Measurements from ENCODE around the gene ASB2.

Gene ASB2

DNA sequence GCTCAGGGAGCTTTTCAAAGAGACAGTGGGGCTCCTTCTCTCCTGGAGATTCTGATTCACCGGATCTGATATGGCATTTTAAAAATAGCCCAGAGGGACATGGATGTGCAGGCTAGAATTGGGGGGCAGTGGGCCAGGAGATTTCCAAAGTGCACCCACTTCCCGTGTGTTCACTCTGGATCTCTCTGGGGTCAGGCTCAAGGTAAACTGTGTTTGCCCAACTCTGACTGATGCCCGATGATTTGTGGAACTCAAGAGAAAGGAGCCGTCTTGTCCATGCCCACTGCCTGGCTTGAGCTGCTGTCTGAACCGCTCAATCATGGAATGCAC is 31.3 kb downstream of the ASB2 start:
- no peak for DNase-seq

DNA sequence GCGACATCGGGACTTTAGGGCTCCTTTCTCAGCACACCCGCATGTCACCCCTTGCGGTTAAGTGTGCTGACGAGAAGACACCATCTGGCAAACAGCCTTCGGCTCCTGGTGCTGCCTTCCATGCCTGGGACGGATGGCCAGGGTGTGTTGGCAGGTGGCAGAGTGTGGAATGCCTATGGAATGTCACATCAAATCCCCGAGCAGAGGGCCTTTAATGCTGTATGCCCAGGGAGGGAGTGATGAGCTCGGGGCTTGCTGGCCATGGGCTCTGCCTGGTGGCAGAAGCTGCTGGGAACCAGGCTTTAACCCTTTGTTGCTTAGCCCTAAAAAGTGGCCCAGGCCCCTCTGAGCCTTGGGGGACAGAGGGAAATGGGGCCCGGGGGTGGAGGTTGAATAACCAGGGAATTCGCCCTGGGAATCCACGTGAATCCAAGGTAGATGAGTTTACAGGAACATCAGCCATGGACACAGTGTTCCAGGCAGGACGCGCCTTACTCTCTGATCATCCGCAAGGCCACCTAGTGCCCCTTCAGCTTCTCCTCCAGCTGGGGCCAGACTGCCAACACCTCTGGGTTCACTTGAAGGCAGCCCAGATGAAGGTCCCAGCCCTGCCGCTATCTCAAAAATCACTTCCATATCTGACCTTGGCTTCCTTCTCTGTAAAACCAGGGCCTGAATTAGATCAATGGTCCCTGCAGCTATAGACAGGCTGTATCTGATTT is 31.9 kb downstream of the ASB2 start:
- no peak for DNase-seq

DNA sequence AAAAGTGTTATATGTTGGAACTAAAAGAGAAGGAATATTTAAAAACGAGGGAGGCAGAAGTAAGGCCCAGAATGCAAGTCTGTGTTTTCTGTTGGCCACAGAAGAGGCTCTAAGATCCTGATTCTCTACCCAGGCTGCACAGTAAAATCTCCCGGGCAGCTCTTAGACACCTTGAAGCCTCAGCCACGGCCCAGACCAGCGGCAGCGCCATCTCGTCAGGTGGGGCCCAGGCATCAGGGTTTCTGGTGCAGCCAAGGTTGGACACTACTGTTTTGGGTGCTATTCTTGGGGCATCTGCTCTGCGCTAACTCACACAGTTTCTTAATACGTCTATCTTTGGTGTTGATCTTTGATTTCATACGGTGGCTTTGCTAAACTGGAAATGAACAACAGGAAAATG is 32.4 kb downstream of the ASB2 start:
- DNase-seq: no peak

DNA sequence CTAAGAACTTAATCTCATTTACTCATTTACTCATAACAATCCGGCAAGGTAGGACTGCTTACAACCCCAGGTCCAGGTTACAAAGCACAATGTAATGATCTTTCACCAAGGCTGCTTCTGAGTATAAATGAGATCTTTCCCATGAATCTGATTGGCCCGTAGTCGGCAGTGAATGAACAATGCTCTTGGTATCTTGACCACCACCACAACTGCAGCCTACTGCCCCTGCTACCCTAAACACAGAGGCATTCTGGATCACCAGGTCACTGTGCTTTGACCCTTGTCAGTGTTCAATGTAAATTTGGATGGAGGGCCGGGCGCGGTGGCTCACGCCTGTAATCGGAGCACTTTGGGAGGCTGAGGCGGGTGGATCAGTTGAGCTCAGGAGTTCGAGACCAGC is 33.3 kb downstream of the ASB2 start:
- no peak for DNase-seq

DNA sequence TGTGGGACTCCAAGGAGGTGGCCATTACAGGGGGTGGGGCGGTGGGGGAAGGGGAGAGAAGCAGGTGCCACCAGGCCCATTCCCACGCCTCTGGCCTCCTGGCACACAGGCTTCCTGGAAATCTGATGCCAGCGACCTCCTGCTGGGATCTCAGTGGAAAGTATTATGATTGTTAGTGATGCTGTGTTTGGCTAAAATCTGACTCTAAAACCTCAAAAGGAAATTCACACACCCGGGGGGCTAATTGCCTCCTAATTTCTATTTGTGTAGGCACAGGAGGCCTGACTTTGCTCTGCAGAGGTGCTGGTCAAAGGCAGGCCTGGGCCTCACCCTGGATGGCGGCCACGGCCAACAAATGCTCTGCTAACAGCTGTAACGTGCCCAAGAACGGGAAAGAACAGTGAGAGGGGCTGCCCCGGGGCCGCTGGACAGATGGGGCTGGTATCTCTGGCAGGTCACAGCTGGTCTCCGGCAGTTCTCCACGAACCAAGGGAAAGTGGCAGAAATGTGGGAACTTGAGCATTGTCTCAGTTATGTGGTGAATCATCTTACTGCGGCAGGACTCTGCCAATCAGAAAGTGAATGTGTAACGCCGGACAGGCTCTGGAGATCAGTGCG is 35.0 kb downstream of the ASB2 start:
- DNase-seq: no peak

DNA sequence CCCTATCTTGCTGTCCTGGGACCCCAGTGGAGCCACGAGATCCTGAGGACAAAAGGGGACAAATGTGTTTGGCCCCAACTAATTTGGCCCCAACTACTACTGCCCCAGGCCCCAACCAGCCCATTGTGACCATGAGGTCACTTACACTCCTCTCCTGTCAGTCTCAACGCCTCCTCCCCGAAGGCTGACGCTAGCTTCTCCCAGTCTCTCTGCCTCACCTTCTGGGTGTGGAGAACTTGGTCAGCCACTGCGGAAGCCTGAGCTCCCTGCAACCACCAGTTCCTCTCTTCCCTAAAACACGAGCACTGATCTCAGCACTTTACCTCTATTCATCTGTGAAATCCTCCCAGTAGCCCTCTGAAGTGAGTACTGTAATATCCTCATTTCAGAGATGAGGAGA is 35.9 kb downstream of the ASB2 start:
- DNase-seq: no peak

DNA sequence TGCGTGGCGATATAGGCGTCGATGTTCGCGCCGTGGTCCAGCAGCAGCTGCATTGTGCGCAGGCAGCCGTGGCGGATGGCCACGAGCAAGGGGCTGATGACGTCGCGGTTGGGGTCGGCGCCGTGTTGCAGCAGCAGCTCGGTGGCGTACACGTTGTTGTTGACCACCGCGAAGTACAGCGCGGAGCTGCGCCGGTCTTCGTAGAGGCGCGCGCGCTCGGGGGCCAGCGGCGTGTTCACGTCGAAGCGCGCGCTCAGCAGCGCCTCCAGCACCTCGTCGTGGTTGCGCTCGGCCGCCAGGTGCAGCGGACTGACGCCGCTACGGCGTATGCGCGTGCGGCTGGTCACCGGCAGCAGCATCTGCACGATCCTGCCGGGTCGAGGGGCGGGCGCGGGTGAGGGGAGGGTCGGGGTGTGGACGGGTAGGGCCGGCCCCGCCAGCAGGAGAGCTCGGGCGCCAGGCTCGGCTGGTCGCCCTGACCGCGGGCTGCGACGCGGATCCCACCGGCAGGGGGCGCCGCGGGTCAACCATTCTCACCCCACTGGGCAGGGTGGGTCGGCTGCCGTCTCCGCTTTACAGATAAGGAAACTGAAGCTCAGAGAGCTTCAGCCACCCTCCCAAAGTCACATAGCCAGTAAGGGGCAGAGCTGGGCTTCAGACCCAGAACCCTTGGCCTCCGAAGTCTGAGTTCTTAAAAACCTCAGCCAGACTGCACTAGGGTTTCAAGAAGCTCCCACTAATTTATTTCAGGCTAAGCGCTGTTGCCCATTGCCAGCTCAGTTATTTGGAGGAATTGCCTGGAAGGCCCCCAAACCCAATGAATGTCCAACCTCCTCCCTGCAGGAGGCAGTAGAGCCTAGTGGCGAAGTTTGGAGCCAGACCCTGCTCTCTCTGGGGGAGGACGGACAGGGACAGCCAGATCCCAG is 36.8 kb downstream of the ASB2 start:
- peak; percentile 24 for DNase-seq

DNA sequence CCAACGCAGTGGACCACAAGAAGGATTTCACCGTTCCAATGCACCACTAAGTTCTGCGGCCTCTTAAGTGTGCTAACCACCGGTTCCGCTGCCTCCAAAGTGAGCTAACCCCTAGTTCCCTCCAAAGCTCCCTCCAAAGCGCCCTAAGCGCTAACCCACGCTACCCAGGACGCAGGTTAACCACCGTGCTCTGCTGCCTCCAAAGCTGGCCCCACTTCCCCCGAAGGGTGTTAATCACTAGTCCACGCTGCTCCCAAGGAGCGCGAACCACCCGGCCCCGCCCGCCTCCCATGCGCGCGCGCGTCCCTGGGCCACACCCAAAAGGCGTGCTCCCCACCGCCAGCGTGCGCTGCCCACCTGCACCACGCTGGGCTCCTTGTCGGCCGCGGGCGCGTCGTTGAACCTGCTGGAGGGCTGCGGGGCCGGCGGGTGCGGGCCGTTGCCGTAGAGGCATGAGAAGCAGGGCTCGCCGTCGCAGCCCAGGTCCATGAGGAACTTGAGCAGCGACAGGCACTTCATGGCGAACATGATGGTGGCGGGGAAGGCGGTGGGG is 37.5 kb downstream of the ASB2 start:
- DNase-seq: no peak

DNA sequence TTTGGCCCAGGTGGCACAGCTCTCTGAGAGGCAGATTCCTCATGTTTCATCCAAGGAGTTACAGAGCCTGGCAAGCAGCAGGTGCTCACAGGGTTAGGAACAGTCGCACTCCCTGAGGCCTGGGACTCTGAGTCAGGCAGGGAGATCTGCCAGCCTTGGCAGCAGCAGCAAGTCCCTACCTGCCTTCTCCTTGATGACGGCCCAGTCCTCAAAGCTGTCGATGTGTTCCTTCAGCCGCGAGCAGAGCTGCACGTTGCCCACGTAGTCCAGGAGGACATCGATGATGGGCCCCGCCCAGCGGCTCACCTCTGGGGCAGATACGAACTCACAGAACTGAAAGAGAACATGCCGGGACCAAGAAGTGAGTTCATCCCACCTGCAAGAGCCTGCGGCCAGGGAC is 38.9 kb downstream of the ASB2 start:
- no peak for DNase-seq

DNA sequence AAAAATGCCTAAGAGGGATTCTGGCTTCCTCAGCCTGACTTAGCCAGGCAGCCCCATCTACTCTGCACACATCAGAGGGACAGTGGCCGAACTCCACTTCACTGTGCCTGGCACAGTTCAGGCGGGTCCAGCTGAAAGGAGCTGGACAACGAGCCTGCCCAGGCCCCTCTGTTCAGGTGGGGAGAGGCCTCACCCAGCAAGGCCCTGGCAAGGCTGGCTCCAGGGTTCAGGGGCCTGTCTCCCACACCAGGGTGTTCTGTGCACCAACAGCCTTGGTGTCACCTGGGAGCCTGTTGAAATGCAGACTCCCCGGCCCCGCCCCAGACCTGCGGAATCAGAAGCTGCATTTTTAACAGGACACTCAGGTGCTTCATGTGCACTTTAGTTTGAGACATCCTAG is 39.4 kb downstream of the ASB2 start:
- DNase-seq: no peak

DNA sequence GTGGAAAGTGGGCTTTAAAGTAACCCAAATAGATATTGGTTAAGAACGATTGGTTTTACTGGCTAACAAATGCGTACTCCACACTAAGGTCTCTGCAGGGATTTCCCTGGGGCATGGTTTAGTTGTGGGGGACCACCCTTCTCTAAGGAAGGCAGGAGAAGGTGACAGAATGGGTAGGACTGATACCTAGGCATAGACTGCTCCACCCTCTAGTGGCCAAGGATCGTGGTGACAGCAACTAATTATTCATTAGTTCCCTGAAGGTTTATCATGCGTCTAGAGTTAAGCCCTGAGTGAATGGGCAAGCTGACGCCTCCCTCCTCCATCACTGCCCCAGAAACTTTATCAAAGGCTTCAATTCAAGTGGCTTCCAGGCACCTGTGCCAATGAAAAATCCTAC is 40.1 kb downstream of the ASB2 start:
- DNase-seq: no peak

DNA sequence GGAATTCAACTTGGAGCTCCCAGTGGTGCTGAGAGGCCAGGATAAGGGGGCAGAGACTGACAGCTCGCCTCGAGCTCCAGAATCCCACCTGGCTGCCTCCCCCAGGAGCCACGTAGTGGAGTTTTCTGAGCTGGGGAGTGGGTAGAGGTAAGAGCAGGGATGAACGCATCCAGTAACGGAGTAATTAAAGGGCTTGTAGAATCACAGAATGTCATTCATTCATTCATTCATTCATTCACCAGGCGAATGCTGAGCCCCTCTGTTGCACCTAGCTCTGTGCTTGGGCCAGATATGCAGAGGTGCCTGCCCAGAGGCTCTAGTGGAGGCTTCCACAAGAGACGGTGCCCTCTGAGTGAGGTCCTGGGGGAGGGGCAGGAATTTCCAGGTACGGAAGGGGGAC is 41.2 kb downstream of the ASB2 start:
- DNase-seq: no peak

DNA sequence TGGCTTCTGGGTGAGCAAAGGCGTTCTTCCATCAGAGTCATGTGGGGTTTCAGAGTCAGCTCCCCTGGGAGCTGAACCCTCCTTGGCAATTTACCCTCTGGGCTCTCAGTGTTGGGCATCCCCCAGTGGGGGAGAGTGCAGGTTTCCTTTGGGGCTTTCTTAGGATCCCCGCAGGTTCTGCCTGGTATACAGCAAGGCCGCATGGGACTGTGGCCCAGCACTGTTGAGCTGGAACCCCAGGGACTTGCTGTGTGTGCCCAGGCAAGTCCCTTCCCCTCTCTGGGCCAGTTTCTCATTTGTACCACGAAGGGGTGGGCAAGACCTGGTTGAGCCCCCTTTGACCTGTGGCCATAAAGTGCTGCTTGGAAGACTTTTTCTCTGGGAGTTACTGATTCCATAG is 43.7 kb downstream of the ASB2 start:
- no peak for DNase-seq

DNA sequence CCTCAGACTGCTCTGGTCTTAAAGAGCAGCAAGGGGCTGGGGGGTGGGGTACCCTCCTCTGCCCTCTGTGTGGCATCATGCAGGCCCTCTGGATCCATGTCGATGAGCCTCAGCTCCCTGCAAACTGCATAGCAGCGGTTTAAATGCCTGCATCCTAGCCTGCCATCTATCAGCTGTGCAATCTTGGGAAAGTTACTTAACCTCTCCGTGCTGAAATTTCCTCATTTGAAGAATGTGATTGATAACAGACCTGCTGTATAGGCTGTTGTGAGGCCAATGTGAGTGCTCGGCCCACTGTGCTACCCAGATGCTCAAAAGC is 45.4 kb downstream of the ASB2 start:
- no peak for DNase-seq

DNA sequence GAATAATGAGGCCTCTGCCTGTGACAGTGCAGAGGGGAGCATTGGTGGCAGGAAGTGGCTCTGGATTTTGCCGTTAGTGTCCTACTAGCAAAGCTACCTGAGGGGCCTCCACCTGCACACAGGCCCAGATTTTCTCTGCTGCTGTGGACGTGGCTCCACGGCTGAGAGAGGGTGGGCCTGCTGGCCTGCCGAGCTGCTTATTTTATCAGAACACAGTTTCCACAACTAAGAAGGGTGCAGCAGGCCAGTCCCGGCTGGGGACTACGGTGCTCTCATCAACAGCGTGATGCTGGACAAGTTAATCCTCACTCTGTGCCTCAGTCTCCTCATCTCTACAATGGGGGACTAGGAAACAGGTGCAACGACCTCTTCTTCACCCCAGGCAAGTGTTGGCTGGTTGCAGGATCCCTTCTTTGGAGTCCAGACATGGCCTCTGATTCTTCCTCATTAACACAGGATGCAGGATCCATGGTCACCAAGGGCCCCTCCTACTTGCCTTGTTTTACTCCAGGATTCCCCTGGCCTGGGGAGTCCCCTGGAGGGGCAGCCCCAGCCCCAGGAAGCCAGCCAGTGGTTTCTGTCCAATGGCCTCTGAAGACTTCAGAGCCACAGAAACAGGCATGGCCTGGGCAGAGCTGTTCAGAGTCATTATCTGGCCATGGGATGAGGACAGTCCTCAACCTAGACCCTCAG is 45.9 kb downstream of the ASB2 start:
- DNase-seq: no peak

DNA sequence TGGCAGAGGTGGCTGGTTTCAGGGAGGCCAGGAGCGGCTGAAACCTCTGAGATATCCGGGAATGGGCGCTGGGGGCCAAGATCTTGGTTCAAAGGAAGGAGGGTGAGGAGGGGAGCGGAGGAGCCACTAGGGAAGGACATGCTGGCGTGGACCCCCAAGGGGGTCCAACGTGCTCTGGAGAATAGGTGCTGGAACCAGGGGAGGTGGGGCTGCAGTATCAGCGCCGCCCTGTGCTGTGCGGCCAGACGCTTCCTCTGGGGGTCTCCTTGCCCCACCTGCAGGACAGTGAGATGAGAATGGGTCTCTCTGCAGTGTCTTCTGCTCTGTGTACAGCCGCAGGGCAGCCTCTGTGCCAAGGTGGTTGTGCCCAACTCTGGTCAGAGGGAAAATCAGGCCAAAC is 46.7 kb downstream of the ASB2 start:
- DNase-seq: no peak

DNA sequence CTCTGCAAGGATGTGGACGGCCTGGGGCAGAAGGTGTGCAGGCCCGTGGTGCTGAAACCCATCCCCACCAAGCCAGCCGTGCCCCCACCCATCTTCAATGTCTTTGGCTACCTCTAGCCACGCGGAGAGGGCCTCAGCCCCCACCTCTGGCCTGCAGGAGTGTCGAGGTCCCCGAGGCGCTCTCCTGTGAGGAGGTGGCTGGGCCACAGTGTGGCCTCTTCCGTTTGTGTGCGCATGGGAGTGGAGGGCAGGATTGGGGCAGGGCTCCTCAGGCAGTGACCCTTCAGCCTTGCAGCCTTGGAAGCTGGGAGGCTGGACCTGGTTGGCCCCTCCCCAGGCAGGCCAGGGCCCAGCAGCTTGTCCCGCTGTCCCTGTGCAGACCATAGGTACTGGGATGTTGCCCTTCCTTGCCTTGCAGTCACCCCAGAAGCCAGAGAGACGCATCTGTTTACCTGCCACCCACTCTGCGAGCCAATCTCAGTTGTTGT is 47.3 kb downstream of the ASB2 start:
- no peak for DNase-seq

DNA sequence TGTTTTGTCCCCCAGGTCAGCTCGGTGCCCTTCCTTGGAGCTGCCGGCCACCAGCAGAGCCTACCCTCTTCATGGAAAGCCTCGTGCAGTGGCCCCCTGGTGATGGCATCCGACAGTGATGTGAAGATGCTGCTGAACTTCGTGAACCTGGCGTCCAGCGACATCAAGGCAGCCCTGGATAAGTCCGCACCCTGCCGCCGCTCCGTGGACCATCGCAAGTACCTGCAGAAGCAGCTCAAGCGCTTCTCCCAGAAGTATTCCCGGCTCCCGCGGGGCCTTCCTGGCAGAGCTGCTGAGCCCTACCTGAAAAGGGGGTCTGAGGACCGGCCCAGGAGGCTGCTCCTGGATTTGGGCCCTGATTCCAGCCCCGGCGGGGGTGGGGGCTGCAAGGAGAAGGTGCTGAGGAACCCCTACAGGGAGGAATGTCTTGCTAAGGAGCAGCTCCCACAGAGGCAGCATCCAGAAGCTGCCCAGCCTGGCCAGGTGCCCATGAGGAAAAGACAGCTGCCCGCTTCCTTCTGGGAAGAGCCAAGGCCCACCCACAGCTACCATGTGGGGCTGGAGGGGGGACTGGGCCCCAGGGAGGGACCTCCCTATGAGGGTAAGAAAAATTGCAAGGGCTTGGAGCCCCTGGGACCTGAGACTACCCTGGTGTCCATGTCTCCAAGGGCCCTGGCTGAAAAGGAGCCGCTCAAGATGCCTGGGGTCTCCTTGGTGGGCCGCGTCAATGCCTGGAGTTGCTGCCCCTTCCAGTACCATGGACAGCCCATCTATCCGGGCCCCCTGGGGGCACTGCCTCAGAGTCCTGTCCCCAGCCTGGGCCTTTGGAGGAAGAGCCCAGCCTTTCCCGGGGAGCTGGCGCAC is 48.0 kb downstream of the ASB2 start:
- no peak for DNase-seq

DNA sequence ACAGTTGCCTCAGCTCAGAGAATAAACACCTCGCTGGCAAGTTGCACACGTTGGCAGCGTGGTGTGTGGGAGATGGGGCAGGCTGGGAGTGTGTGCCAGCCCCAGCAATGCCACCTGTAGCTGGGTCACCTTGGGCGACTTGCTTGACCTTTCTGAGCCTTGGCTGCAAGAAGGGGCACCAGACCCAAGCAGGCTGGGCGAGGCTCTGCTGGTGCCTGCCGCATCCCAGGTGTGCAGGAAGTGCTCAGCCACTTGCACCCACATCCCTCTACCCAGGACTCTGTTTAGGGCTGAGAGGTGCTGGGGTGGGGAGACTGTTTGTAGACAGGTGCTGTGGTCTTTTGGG is 48.6 kb downstream of the ASB2 start:
- no peak for DNase-seq

DNA sequence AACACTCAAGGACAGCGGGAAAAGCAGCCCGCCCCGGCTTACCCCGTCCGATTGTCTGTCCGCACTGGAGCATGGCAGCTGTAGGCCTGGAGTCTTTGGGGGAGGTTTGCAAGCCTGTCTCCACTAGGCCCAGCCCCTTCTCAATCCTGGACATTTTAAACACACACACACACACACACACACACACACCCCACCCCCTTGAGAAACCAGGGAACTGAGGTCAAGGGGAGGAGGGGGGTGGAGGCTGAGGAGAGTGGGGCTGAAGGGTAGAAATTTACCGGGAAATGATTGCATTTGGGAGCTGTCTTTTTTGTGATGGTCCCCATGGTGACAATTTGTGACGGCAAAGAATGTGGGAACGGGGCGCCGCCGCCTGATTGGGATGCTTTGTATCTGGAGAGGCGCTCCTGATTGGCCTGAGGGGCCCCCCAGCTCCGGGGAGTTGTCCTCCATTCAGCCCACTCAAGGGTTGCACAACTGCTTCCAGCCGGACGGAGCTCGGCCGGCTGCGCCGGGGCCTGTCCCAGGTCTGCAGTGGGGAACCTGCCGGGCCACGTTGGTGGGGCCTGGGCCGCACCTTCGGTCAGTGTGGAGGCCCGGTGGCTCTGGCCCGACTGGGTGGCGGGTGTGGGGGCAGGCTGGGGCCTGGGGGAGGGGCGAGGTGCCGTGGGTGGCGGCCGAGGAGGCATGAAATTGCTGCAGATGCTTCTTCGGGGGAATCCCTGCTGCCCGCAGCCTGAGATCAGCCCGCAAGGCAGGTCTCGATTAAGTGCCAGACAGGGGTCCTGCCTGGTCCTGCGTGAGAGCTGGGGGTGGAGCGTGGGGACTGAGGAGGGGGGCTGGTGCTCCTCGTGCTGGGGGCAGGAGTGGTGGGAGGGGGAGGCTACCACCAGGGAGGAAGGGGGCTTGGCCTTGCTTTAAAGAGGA is 49.2 kb downstream of the ASB2 start, which contains the start of gene FAM181A:
Gene FAM181A (plus strand): TSS at position 472 of the 927 bp plus-strand sequence. CDS start 942 bp downstream, outside the sequence.
- DNase-seq: no peak

All from NCI-H1048 (cell line).